Immature natural killer cell (primary cell): Measurements from ENCODE around the gene COL26A1. TPM values are rescaled to one million over a fixed set of nuclear protein-coding genes. Genes with fewer than 3 reads are reported as not detected.

Source experiments
- DNase-seq, 3 donors: peaks; one replicate each; pipeline ENCODE4 v3.0.0; 2022; ENCODE audit warnings: mixed read lengths in 1 of 3
- H3K27ac Mint-ChIP-seq, 6 donors: one replicate each; pipeline ENCODE4 v1.8.0; 2020; ENCODE audit warnings: mixed read lengths in 6 of 6, mild to moderate bottlenecking in 5 of 6, inconsistent platforms in 4 of 6, moderate library complexity in 3 of 6
- H3K27me3 Mint-ChIP-seq, 3 donors: one replicate each; pipeline ENCODE4 v1.8.0; 2020 to 2021; ENCODE audit warnings: low read depth in 3 of 3, mild to moderate bottlenecking in 3 of 3, mixed read lengths in 3 of 3, moderate library complexity in 3 of 3, inconsistent platforms in 1 of 3
- H3K36me3 Mint-ChIP-seq, 3 donors: one replicate each; pipeline ENCODE4 v1.8.0; 2020; ENCODE audit warnings: mixed read lengths in 3 of 3, inconsistent platforms in 2 of 3, mild to moderate bottlenecking in 2 of 3
- H3K4me1 Mint-ChIP-seq, 2 donors: one replicate each; pipeline ENCODE4 v1.8.0; 2020; ENCODE audit warnings: inconsistent platforms in 2 of 2, mild to moderate bottlenecking in 2 of 2, mixed read lengths in 2 of 2, moderate library complexity in 1 of 2
- H3K4me3 Mint-ChIP-seq, 5 donors: one replicate each; pipeline ENCODE4 v1.8.0; 2020; ENCODE audit warnings: mild to moderate bottlenecking in 5 of 5, mixed read lengths in 5 of 5, inconsistent platforms in 3 of 5, moderate library complexity in 3 of 5
- H3K9me3 Mint-ChIP-seq, 6 donors: one replicate each; pipeline ENCODE4 v1.8.0; 2020; ENCODE audit warnings: mild to moderate bottlenecking in 6 of 6, mixed read lengths in 6 of 6, inconsistent platforms in 4 of 6, moderate library complexity in 3 of 6
- polyA plus RNA-seq, 3 donors: library from polyadenylated mRNA; unstranded; fragments of 300-500 nt; fragmentation: Illumina TruSeq; gene quantifications; one replicate each; pipeline ENCODE4 v1.2.3, GENCODE V29; 2021

Gene COL26A1
- polyA plus RNA-seq, 3 donors from 2014 or later = not detected

DNA sequence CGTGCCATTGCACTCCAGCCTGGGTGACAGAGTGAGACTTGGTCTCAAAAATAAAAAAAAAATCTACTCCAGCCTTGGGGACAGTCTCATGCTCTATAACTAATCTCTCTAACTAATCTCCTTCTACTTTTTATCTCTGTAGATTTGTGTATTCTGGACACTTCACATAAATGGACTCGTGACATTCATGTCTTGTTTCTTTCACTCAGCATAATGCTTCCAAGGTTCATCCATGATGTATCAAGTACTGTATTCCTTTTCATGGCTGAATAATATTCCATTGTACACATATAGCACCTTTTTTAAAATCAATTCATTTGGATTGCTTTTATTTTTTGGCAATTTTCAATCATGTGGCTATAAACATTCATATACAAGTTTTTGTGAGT is 9.8 kb upstream of the COL26A1 start:
- H3K27ac Mint-ChIP-seq = no peak overlapping the region

DNA sequence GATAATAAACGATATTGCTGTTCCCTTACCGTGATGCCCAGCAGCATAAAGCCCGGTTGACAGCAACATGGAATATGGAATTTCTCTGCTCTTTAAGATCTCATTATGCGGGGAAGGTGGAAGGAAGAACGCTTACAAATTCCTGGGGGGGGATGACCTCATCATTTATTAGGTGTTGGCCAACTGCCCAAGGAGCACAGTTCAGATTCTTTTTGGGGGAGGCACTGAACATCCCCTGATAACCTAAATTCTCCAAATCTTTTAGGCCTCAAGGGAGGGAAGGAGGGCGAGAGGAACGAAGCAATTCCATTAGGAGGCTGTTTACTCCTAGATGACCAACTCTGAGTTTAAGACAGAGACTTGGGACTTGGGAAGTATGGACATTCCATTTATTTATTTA is 5.2 kb upstream of the COL26A1 start:
- peaks cover 0 to 4% (median 4%) of the 10 kb centered on the region in 3 donors for H3K36me3 Mint-ChIP-seq

More for the DNA sequence above, 9.8 kb upstream of the COL26A1 start:
- no peak for DNase-seq
- no peak overlapping the region for H3K4me3 Mint-ChIP-seq
- peaks cover 0 to 4% (median 4%) of the 10 kb centered on the region in 3 donors for H3K36me3 Mint-ChIP-seq
- no peaks in the 10 kb centered on the region for H3K9me3 Mint-ChIP-seq
- no peaks in the 10 kb centered on the region for H3K4me1 Mint-ChIP-seq
- H3K27me3 Mint-ChIP-seq = peaks cover 7 to 16% (median 11%) of the 10 kb centered on the region in 3 donors

DNA sequence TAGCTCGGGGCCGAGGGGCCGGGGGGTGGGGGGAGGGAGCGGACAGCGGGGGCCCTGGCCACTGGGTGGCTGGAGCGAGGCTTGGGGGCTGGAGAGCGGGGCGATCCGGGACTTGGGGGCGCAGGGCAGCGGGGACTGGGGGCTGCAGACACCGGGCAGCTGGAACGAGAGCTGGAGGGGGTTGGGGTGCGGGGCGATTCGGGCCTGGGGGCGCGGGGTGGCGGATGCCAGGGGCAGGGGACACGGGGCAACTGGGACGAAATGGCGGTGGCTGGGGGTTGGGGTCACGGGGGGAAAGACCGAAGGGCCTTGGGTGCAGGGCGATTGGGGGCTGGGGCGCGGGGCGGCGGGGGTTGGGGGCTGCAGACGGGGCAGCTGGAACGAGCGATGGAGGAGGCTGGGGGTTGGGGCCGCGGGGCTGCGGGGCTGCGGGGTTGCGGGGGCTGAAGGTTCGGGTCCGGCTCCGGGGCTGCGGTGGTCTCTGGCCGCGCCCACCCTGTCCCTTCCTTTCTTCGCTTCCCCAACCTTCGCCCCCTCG is 590 bp downstream of the COL26A1 start:
- peaks cover 5 to 15% of the 10 kb centered on the region in 2 donors for H3K4me1 Mint-ChIP-seq
- DNase-seq = no peak
- H3K4me3 Mint-ChIP-seq = no peak overlapping the region
- H3K36me3 Mint-ChIP-seq = no peaks in the 10 kb centered on the region
- no peak overlapping the region for H3K27ac Mint-ChIP-seq
- no peaks in the 10 kb centered on the region for H3K9me3 Mint-ChIP-seq
- H3K27me3 Mint-ChIP-seq = peaks cover 0 to 12% (median 7%) of the 10 kb centered on the region in 3 donors

More for the DNA sequence above, 5.2 kb upstream of the COL26A1 start:
- H3K27me3 Mint-ChIP-seq = peaks cover 6 to 10% (median 8%) of the 10 kb centered on the region in 3 donors
- no peaks in the 10 kb centered on the region for H3K9me3 Mint-ChIP-seq
- H3K27ac Mint-ChIP-seq = no peak overlapping the region
- no peak for DNase-seq
- H3K4me3 Mint-ChIP-seq = no peak overlapping the region
- peaks cover 0 to 3% of the 10 kb centered on the region in 2 donors for H3K4me1 Mint-ChIP-seq

DNA sequence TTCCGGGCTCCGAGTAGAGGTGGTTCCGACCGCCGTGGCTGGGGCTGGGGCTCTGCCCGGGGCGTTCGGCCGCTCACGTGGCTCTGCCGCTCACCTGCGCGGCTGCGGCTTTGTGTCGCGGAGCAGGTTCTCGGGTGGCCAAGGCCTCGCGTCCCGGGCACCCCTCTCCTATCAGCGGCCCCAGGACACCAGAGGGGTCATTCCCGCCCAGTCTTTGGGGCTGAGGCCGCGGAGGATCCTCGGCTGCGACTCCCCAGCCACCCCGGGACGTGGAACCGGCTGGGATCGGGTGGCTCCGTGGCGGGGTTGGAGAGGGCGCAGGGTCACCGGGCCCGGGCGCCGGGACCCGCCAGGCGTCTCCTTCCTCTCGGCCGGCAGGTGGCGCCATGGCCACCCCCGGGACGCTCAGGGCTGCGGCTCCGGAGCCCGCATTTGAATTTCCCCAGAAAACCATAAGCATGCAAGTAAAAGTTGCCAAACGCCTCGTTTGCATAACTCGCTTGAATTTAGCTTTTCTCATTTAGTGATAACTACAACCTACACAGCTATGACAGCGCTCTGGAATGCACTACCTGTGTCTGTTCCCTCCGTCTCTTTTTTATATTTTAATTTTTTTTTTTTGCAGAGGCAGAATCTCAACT is 1.2 kb downstream of the COL26A1 start:
- Mint-ChIP-seq H3K27me3 (peaks cover 0 to 12% (median 7%) of the 10 kb centered on the region in 3 donors), H3K9me3 (no peaks in the 10 kb centered on the region), H3K4me1 (peaks cover 5 to 16% of the 10 kb centered on the region in 2 donors), H3K36me3 (no peaks in the 10 kb centered on the region), H3K4me3 (peak overlapping the region in 4 of 5 donors; percentile 4 to 58 (median 46)), H3K27ac (no peak overlapping the region)
- DNase-seq = peak; percentile 49 to 54 (median 53)

DNA sequence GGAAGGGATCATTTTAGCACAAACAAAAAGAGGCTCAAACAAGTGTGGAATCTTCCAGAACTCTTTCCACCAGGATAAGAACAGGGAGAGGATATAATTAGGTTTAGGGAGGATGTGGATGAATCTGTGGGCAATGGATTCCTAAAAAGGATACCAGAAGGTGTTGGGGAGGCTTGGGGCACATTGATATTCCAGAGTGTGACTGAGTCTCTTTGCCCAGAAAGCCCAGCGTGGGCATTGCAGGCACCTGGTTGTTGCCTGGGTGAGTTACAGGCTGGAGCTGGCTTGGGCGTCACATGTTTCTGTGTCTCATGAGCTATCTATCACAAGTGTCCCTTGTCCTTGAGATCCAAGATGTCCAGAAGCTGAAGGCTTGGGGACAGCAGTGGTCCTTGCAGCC is 3.3 kb downstream of the COL26A1 start:
- no peak for DNase-seq
- Mint-ChIP-seq H3K4me1 (peaks cover 5 to 21% of the 10 kb centered on the region in 2 donors), H3K27ac (no peak overlapping the region), H3K9me3 (no peaks in the 10 kb centered on the region), H3K27me3 (peaks cover 0 to 13% (median 12%) of the 10 kb centered on the region in 3 donors), H3K4me3 (no peak overlapping the region), H3K36me3 (no peaks in the 10 kb centered on the region)

DNA sequence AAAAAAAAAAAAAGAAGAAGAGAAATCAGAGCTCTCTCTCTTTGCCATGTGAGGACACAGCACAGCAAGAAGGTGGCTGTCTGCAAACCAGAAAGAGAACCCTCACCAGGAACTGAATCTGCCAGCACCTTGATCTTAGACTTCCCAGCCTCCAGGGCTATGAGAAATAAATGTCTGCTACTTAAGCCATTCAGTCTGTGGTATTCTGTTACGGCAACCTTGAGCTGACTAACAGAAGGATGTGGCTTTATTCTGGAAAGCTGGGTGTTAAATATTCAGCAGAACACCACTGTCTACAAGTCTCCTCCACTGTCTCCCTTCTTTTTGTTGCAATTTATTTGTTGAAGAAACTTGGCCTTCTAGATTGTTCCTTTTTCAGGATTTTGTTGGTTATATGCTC is 5.0 kb downstream of the COL26A1 start:
- no peaks in the 10 kb centered on the region for H3K36me3 Mint-ChIP-seq
- H3K9me3 Mint-ChIP-seq = no peaks in the 10 kb centered on the region
- no peak for DNase-seq
- H3K27ac Mint-ChIP-seq = no peak overlapping the region
- peaks cover 2 to 22% of the 10 kb centered on the region in 2 donors for H3K4me1 Mint-ChIP-seq
- H3K4me3 Mint-ChIP-seq = no peak overlapping the region
- peaks cover 4 to 15% (median 13%) of the 10 kb centered on the region in 3 donors for H3K27me3 Mint-ChIP-seq

DNA sequence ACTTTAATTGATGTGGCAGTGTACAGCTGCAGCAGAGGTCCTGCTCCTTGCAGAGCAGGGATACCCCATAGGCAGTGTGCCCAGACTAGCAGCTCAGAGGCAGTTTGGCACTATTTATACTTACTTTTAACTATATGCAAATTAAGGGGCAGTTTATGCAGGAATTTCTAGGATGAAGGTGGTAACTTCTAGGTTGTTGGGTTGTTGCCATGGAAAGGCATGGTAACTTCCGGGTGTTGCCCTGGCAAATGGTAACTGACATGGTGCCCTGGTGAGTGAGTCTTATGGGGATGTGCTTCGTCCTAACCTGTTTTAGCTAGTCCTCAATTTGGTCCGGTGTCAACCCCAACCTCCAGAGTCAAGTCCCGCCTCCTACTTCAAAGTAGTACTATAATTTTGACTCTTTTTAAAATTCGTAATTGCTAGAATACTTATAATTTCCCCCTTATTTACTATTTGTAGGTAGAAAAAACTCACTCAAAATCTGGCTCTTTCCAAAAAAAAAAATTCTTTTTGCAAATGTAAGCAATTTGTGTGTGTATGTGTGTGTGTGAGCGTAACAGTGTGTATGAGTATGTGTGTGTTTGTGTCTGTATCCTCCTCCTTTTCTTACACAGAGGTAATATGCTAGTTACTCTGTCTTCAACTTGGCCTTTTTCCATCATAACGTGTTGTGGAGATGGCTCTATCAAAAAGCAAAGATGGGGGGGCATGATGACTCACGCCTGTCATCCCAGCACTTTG is 5.9 kb downstream of the COL26A1 start:
- H3K27ac Mint-ChIP-seq = no peak overlapping the region
- H3K9me3 Mint-ChIP-seq = no peaks in the 10 kb centered on the region
- peaks cover 2 to 22% of the 10 kb centered on the region in 2 donors for H3K4me1 Mint-ChIP-seq
- H3K36me3 Mint-ChIP-seq = no peaks in the 10 kb centered on the region
- H3K4me3 Mint-ChIP-seq = no peak overlapping the region
- no peak for DNase-seq
- peaks cover 4 to 15% (median 13%) of the 10 kb centered on the region in 3 donors for H3K27me3 Mint-ChIP-seq

DNA sequence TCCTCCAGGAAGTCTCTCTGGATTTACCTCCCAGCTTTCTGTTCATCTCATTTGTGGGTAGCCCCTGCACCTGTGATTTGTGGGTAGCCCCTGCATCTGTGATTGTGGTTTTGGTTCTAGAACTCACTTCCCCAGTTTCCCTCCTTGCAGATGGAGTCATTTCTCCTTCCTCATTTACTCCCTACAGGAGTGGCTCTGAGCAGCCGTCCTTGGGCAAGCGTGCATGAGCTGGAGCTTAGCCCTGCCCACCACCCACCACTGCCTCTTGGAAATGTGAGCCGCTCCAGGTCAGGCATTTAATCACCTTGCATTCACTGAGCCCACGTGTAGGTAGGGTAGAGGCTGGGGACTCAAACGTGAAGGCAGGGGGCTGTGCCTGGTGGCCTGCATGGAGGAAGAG is 8.2 kb downstream of the COL26A1 start:
- no peak for DNase-seq
- peak overlapping the region in 1 of 6 donors; percentile 36 for H3K27ac Mint-ChIP-seq
- H3K4me3 Mint-ChIP-seq = no peak overlapping the region
- no peaks in the 10 kb centered on the region for H3K36me3 Mint-ChIP-seq
- H3K9me3 Mint-ChIP-seq = no peaks in the 10 kb centered on the region
- H3K27me3 Mint-ChIP-seq = peaks cover 4 to 9% (median 6%) of the 10 kb centered on the region in 3 donors
- peaks cover 0 to 12% of the 10 kb centered on the region in 2 donors for H3K4me1 Mint-ChIP-seq

DNA sequence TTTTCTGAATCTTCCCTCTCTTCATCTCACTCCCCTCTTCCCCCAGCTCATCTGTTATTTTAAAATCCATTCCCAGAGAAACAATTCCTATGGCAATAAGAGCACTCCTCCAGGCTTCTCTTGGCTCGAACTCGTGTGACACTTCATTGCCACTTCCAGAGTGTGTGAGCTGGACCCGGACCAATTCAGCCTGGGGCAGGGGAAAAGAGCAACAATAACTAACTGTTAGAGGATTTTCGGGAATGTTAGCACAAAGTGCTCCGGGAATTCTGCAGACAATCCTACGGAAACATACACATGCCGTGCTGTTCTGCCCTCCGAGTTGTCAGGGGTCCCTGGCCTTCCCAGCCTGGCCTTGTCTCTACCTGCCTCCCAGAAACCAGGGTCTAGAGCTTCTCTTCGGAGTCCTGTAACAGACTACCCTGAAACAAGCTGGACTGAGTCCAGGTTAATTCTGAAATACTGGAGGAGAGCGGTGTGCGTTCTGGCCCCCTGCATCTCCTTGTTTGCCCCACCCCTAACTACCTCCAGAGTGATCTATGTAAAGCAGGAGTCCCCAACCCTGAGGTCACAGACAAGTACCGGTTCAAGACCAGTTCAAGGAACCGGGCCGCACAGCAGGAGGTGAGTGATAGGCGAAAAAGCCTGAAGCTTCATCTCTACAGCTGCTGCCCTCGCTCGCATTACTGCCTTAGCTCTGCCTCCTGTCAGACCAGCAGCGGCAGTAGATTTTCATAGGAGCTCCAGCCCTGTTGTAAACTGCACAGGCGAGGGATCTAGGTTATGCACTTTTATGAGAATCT is 11.3 kb downstream of the COL26A1 start:
- Mint-ChIP-seq H3K27me3 (peaks cover 3 to 8% (median 4%) of the 10 kb centered on the region in 3 donors), H3K9me3 (no peaks in the 10 kb centered on the region), H3K4me3 (no peak overlapping the region), H3K27ac (no peak overlapping the region), H3K4me1 (peaks cover 0 to 6% of the 10 kb centered on the region in 2 donors), H3K36me3 (no peaks in the 10 kb centered on the region)
- DNase-seq = no peak

DNA sequence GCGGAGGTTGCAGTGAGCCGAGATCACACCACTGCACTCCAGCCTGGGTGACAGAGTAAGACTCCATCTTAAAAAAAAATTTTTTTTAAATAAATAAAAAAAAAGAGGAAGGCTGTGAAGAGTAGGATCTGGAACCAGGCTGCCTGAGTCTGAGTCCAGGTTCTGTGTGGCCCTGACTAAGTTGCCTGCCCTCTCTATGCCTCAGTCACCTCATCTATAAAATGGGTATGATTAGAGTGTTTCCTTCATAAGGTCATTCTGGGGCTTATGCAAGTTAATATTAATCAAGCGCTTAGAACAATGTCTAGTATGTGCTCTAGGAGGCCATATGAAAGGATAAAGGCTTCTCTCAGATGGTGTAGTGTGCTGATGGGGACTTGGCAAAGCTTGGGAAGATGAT is 12.3 kb downstream of the COL26A1 start:
- DNase-seq = no peak
- H3K4me1 Mint-ChIP-seq = peaks cover 0 to 6% of the 10 kb centered on the region in 2 donors
- H3K27ac Mint-ChIP-seq = no peak overlapping the region
- no peak overlapping the region for H3K4me3 Mint-ChIP-seq
- no peaks in the 10 kb centered on the region for H3K9me3 Mint-ChIP-seq
- peaks cover 4 to 8% (median 8%) of the 10 kb centered on the region in 3 donors for H3K27me3 Mint-ChIP-seq
- H3K36me3 Mint-ChIP-seq = no peaks in the 10 kb centered on the region

DNA sequence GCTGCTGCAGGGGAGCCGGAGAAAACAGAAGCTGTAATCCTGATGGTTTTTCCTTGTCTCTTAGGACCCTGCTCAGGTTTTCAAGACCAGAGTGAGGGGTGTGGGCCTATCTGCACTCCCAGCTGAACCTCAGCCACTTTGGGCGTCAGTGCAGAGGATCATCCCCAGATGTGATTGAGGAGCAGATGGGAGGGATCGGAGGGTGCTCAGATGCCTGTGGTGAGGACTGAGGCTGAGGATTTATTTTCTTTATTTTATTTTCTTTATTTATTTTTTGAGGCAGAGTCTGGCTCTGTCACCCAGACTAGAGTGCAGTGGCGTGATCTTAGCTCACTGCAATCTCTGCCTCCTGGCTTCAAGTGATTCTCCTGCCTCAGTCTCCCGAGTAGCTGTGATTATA is 13.9 kb downstream of the COL26A1 start:
- Mint-ChIP-seq H3K4me3 (no peak overlapping the region), H3K36me3 (no peaks in the 10 kb centered on the region), H3K27me3 (peaks cover 2 to 8% (median 4%) of the 10 kb centered on the region in 3 donors), H3K27ac (no peak overlapping the region), H3K4me1 (no peaks in the 10 kb centered on the region), H3K9me3 (no peaks in the 10 kb centered on the region)
- no peak for DNase-seq

DNA sequence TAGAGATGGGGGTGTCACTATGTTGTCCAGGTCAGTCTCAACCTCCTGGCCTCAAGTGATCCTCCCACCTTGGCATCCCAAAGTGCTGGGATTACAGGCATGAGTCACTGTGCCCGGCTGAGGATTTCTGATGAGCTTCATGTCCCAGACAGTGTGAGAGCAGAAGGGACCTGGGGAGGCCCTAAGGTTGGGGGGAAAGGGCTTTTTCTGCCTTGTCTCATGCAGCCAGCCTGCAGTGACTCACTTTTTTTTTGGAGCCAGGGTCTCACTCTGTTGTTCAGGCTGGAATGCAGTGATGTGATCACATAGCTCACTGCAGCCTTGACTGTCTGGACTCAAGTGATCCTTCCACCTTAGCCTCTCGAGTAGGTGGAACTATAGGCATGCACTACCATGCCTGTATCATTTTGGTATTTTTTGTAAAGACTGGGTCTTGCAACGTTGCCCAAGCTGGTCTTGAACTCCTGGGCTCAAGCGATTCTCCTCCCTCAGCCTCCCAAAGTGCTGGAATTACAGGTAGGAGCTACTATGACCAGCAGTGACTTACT is 14.6 kb downstream of the COL26A1 start:
- no peaks in the 10 kb centered on the region for H3K9me3 Mint-ChIP-seq
- H3K4me3 Mint-ChIP-seq = no peak overlapping the region
- no peak for DNase-seq
- H3K27ac Mint-ChIP-seq = no peak overlapping the region
- H3K4me1 Mint-ChIP-seq = no peaks in the 10 kb centered on the region
- no peaks in the 10 kb centered on the region for H3K36me3 Mint-ChIP-seq
- peaks cover 2 to 5% (median 3%) of the 10 kb centered on the region in 3 donors for H3K27me3 Mint-ChIP-seq

DNA sequence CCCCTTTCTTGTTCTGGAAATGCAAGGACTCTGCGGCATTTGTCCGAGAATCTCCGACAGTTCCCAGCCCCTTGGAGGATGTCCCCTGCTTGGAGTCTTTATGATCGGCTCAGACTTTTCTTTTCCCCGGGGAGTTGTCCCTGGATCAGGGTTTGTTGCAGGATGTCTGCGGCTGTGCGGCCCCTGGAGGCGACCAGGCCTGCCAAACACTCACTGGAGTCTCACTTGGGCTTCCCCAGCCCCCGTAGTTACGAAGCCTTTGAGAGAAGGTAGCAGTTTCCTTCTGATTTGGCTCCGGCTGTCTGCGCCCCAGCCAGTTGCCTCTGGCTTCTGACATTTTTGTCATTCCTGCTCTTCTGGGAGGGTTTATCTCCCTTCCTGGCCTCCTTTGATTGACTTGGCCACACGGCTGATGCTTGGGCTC is 16.1 kb downstream of the COL26A1 start:
- Mint-ChIP-seq H3K36me3 (no peaks in the 10 kb centered on the region), H3K4me1 (no peaks in the 10 kb centered on the region), H3K9me3 (peaks cover 0 to 2% (median 0%) of the 10 kb centered on the region in 6 donors), H3K27me3 (peaks cover 2 to 5% (median 2%) of the 10 kb centered on the region in 3 donors), H3K4me3 (no peak overlapping the region), H3K27ac (no peak overlapping the region)
- no peak for DNase-seq
